Fibroblast of villous mesenchyme (primary cell): ENCODE results near the gene CCDC9B. TPM values are rescaled to one million over a fixed set of nuclear protein-coding genes. Genes with fewer than 3 reads are reported as not detected.
A peak's percentile ranks its signal among the peaks of the same experiment; 100 is the strongest.

Experiments used
- DNase-seq: peaks from one replicate; pipeline ENCODE4 v3.0.0-alpha.2; 2010; ENCODE audit warnings: low read depth
- H3K4me3 ChIP-seq: 2 replicates; pipeline ENCODE4 v1.5.1; 2011; ENCODE audit warnings: low read depth, mild to moderate bottlenecking, low read length
- CTCF ChIP-seq: IDR thresholded peaks from 2 replicates; pipeline ENCODE4 v1.5.1; 2012; ENCODE audit warnings: low read depth, mild to moderate bottlenecking, low read length; ENCODE audit not compliant: insufficient read depth
- total RNA-seq: library from RNA; depleted of rRNA; stranded (reverse); fragments of >200 nt; gene quantifications from 2 replicates; pipeline ENCODE4 v1.2.3, GENCODE V29; 2012

The CCDC9B gene
- total RNA-seq, 1 donor: 35.4 TPM

DNA sequence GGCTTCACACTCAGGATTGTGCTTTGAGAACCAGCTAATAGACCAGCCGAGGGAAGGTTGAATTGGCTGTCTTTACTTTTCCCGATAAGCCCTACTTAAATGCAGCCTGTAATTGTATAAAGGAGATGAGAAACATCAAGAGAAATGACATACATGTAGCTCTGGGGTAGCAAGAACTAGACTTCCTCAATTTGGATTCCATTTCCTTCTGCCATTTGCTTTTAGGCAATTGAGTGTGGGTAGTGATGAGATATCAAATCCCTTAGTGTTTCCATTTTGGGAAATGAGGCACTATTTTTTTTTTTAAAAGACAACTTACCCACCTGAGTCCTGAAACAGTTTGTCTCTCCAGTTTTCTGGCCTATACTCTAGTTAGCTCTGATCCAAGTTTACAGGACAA is 15.0 kb downstream of the CCDC9B start:
- no peak for TF ChIP-seq CTCF
- peak overlapping the region; percentile 75 for H3K4me3 ChIP-seq
- no peak for DNase-seq

- DNase-seq: no peak
- peak overlapping the region; percentile 75 for H3K4me3 ChIP-seq
- TF ChIP-seq CTCF: no peak
These were observed 15.6 kb downstream of the CCDC9B start for GRCh38 chr15:40325188-40325587.

DNA sequence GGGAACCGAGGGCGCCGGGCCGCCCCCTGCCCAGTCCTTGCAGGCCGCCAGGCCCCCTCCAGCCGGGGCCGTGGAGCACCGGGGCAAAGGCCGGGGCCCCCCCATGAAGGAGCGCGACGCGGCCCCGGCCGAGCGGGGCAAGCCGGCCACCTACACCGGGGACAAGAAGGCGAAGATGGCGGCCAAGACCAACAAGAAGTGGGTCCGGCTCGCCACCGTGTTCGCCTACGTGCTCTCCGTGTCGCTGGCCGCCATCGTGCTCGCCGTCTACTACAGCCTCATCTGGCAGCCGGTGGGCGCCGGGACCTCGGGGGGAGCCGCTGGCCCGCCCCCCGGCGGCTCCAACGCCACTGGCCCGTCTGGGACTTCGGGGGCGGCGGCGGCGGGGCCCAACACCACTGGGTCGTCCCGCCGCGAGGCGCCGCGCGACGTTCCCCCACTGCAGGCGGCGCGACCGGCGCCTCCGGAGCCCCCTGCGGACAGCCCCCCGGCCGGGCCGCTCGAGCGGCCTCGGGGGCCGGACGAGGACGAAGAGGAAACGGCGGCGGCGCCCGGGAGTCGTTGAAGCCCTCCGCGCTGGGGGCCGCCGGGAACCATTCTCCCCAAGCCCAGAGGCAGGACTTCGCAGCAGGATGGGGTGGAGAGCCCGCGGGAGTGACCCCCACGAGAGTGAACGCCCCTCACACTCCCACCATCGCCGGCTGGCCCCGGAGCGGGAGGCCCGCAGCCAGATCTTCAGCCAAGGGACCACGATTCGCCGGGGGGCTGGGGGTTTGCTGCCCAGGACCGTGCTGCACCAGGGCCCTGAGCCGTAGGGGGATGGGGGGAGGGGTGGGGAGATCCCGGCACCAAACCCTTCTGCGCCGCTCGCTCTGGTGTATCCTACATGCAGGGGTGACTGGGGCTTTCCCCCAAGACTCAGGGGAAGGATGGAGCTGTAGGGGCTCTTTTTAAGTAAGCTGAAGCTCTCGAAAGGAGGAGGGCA is 16.5 kb downstream of the CCDC9B start:
- H3K4me3 ChIP-seq: peak overlapping the region; percentile 75
- DNase-seq: peak; percentile 38
- TF ChIP-seq CTCF: no peak

- peak; percentile 97 for DNase-seq
- peak within 1 kb of the TSS; percentile 75 for H3K4me3 ChIP-seq
- TF ChIP-seq CTCF: peak; percentile 55
These were observed 17.3 kb downstream of the CCDC9B start, which contains the start of gene INAFM2 for GRCh38 chr15:40323239-40323952. TSS of gene INAFM2 (plus strand) at chr15:40323692. CDS start at chr15:40324056, 364 bp downstream.

DNA sequence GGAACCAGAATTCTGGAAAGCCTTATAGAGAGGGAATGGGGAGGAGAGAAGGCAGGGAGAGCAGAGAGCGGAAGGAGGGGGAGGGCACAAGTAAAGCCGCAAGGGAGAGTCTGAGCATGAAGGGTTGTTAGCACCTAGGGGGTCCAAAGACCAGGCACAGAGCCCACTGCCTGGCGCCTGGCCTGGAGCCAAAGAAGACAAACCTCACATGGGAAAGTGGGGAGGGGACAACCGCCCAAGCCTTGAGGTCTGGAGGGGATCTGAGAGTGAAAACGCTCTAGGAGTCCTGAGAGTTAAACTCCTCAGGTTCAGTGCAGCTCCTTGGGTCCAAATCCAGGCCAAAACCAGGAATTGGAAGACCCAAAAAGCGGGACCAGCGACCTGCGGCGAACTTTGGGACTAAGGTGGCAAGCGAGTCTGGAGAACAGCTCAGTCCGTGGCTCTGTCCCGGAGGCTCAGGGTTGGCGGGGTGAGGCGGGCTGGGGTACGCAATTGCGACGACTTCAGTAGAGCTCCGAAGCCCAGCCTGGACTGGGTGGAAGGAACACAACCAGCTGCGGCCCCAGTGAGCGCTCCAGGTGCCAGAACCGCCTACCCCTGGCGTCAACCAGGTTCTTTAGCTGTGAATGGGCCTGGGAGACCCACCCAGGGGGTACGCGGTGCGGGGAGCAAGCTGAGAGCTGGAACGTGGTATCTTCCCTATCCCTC is 18.1 kb downstream of the CCDC9B start:
- H3K4me3 ChIP-seq: peak overlapping the region; percentile 38
- DNase-seq: no peak

More for the DNA sequence above, 18.1 kb downstream of the CCDC9B start:
- TF ChIP-seq CTCF: no peak
